NCI-H1092 (cell line): Measurements from ENCODE around the gene STN1.

ENCODE experiments used
- DNase-seq: peaks from one replicate; lab custom pipeline; 2025; lab: John Stamatoyannopoulos, UW

STN1 gene

GRCh38 chr10:103843854-103844570, 74.0 kb downstream of the STN1 start:
- DNase-seq: no peak

DNA sequence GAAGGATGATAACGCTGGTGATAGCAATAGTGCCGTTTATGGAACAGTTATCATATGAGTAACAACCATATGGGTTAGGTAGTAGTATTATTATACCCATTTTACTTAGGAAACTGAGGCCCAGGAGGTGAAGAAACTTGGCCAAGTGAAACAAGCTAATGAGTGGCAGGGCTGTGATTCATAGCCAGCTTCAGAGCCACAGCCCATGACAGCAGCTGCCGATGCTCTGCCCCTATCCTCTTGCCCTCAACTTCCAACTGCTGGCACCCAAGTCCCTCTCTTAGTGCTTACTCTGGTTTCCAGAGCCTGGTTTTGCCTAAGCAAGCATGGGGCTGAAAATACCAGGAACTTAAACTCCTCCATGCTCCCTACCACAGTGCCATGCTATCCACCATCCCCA, 74.9 kb downstream of the STN1 start:
- no peak for DNase-seq

- no peak for DNase-seq
These were observed 75.4 kb downstream of the STN1 start for GRCh38 chr10:103842605-103843004.

DNA sequence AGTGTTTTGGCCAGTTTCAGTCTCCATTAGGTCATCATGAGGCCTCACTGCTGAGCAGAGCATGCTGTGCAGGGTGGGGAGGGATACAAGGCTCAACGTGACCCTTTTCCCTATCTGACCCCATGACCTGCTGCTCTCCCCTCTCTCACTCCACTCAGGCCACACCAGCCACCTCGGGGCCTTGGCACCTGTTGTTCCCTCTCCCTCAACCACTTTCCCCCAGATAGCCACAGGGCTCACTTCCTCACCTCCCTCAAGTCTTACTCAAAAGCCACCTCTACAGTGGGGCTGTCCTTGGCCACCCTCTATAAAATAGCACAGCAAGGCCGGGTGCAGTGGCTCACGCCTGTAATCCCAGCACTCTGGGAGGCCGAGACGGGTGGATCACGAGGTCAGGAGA, 76.5 kb downstream of the STN1 start:
- no peak for DNase-seq

DNA sequence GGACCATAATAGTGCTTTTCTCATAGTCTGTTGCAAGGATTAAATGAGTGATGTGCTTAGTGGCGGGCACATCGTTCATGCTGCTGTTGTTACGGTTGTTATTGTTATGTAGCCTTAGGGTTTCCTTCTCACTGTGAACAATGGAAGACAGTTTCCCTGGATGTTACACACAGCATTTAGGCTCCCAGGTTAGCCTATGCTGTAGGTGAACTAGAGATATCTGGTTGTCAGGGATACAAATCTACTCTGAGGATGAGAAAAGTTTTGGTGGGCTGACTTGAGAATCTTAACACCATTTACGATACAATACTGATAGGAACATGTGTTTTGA, 77.3 kb downstream of the STN1 start:
- DNase-seq: no peak

GRCh38 chr10:103839872-103840739, 77.9 kb downstream of the STN1 start:
- DNase-seq: peak; percentile 25

DNA sequence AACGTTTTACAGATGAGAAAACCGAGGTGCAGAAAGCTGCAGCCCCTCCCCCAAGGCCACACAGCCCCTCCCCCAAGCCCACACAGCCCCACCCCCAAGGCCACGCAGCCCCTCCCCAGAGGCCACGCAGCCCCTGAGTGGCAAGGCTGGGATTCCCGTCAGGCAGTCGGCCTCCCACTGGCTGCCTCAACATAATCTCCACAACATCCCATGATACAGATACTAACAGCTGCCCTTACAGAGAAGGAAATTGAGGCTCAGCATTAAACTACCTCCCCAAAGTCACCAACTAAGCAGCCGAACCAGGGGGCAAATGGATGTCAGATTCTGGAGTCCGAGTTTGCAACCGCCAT, 78.5 kb downstream of the STN1 start:
- no peak for DNase-seq

DNA sequence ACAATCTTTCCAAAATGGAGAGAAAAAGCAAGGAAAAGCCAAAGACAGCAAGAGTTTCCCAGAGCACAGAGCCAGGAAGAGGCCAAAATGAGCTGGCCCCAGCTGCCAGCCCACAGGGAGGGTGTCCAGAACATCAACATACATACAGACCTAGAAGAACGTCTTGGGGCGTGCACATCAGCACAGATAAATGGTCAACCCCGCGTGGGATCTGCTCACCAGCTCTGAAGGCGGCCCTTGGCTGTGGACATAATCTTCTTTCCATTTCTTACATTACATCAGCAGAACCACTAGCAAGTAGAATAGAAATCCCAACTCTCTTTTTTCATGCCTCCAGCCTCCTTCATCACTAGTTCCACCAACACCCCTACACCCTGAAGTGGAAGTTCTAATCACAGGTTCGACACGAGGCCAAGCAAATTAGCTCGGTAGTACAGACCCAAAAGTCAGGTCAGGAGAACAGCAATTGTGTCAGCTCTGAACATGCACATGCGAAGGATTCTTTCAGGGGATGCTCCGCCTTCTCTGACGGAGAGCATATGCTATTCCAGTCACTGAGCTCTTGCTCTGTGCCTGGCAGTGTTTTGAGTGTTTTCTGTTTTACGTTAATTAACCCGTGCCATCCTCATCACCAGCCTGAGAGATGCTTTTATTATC, 79.0 kb downstream of the STN1 start:
- no peak for DNase-seq

DNA sequence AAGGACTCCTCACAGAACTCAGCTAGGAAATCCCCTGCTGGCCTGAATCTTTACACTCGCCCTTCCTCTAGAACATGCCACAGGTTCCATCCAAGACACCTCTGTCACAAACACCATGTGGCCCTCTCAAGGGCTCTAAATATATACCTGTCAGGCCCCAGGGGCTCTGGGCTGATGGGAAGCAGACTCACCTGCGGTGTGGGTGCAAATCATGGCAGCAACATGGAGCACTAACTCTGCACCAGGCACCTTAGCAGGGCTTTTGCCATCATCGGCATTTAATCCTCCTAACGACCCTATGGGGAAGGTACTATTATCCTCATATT, 80.0 kb downstream of the STN1 start:
- no peak for DNase-seq

DNA sequence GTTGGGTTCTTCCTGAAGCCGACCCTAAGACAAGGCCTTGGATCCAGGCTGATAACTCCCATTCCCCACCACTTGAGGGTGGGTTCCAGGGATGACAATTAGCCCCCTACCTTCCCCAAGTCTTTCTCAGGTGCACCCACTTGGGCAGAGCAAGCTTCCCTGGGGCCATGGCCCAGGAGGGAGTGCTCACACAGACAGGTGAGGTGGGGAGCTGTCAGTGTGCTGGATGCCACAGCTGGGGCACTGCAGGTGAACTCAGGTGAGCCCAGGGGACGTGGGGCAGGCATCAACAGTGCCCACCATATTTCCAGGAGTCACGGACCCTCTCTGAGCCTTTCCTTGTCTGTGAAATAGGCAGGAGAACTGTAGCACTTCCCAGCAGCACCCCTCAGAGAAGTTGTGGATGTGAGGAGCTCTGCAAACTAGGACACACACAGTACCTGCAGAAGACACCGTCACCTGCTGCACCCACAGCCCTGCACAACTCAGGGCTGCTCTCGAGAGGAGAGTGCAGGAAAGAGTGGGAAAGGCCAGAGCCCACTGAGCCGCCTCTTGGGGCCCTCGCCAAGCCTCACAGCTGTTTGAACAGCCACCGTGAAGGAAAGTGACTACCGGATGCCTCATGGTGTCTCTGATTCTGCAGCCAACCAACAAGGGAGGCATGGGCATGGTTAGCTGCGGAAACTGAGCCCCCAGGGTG, 80.5 kb downstream of the STN1 start:
- no peak for DNase-seq

DNA sequence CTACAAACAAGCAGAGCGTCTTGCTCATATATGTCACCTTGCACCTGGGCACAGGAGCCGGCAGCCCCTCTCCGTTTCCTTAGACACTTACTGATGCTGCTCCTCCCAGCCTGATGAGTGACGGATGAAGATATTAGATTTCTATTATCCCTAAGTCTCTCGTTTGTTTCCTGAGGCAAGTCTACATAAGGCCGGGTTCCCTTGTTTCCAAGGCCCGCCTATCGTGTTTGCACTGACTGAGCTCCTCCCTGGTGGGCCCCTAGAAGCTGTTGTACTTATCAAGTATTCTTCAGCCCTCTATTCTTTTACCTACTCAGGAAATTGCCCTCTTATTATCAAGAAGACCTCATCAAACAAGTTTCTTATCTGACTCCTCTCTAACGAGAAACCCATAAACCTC, 81.1 kb downstream of the STN1 start:
- DNase-seq: no peak

DNA sequence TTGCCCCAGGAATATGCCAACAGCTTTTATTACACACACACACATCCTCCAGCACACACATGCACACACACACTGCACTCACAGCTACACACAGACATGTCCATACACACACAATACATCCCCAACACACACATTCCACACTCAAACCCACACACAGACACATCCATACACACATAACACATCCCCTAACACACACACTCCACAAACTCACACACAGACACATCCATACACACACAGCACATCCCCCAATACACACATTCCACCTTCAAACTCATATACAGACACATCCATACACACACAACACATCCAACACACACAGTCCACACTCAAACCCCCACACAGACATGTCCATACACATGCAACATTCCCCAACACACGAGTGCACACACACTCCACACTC, 81.7 kb downstream of the STN1 start:
- DNase-seq: no peak

- DNase-seq: no peak
These were observed 82.6 kb downstream of the STN1 start for GRCh38 chr10:103835096-103836050.

- DNase-seq: no peak
These were observed 83.4 kb downstream of the STN1 start for GRCh38 chr10:103834436-103835095.

DNA sequence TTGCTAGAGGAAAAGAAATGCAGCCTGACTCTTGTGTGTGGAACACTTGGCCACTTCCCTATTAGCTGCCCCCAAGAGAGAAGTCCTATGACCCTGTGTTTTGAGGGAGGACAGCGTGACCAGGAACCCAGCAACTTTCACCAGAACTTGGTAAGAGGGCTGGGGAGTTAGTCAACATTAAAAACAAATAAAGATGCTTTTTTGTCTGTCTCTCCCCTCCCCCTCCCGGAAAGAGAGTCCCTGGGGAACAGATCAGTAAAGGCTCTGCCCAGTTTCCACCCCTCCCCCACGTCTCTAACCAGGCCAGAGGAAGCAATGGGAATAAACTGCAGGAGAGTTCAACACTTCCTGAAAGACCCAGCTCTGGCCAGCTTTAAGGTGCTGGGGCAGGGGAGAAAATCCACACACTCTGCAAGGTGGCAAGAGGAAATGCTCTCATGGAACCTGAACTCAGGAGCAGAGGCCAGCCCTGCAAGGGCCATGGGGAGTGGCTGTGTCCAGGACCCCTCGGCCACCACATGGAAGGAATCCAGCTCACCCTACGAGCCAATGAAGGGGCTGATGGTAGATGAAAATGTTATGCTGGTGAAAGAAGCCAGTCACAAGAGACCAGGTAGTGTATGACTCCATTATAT, 84.1 kb downstream of the STN1 start:
- no peak for DNase-seq

DNA sequence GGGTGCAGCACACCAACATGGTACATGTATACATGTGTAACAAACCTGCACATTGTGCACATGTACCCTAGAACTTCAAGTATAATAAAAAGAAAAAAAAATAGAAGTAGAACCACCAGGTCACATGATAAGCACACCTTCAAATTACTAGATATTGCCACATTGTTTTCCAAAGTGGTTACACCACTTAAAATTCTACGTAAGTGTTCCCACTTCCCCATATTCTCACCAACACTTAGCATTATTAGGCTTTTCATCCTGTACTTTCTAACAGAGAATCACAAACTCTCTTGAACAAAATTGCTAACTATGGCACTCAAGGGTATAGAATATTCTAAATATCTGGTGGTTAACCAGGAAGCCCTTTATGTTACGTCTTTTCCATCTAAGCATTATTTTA, 85.2 kb downstream of the STN1 start:
- DNase-seq: no peak
